SK-N-MC (cell line): ENCODE data around the gene ASCL1.

Experiments used
- EZH2 ChIP-seq: fragments of 200-600 bp; sonication (generic); IDR thresholded peaks from one replicate; pipeline ENCODE4 v1.6.1; 2017; ENCODE audit warnings: antibody characterized with exemption
- POLR2AphosphoS5 ChIP-seq: IDR thresholded peaks from 2 replicates; pipeline ENCODE4 v1.6.1; 2012; ENCODE audit warnings: mild to moderate bottlenecking, low read depth, low read length, borderline replicate concordance

DNA sequence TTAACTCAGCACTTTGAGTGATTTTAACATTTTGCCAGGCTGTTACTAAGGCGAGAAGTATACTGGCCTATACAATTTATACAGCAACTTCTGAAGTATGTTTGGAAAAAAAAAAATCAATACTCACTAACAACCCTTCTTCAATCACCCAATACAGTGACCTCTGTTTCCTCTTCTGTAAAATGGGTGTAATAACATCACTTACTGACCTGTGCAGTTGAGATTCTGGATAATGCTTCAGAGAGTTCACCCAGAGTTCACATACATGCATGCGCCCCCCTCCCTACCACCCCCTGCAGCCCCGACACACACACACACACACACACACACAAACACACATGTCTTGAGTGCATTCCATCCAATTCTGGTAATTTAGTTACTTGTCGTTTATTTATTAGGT is 49.6 kb upstream of the ASCL1 start:
- TF ChIP-seq EZH2 (no peak), POLR2AphosphoS5 (no peak)
